Stimulated activated naive CD4-positive, alpha-beta T cell treated with Interleukin-2 at 50 U/mL for 16 hours (primary cell): ENCODE data around the gene ZSCAN5B.
"Not testable (repeated sequence)": the region's sequence is repeated elsewhere in the genome, so short reads cannot be mapped to it uniquely, and the experiment has no call there.

ENCODE experiments used
- DNase-seq: peaks from one replicate; lab custom pipeline; 2025; lab: John Stamatoyannopoulos, UW

Gene ZSCAN5B, protein sequence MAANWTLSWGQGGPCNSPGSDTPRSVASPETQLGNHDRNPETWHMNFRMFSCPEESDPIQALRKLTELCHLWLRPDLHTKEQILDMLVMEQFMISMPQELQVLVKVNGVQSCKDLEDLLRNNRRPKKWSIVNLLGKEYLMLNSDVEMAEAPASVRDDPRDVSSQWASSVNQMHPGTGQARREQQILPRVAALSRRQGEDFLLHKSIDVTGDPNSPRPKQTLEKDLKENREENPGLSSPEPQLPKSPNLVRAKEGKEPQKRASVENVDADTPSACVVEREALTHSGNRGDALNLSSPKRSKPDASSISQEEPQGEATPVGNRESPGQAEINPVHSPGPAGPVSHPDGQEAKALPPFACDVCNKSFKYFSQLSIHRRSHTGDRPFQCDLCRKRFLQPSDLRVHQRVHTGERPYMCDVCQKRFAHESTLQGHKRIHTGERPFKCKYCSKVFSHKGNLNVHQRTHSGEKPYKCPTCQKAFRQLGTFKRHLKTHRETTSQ

DNA sequence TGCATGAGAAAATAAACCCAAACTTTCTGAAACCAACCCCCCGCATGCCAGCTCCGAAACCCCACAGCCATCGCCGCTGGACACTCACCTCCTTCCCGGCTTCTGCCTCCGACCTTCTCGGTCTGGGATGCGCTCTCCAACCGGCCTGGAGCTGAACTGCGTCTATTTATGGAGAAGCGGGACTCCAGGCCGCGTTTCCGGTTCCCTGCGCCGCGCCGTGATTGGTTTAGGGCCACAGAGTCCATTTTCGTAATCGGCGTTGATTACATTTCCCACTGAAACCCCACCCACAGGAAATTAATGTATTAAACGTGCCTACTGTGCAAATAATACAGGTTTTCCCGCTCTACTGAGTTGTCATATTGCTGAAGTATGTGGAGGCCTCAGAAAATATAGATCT is at the start of gene ZSCAN5B:
Gene ZSCAN5B, minus strand, starts transcription at position 138 of the 400 bp plus-strand sequence. CDS start 4,731 bp downstream, outside the sequence.
- not testable (repeated sequence) for DNase-seq

DNA sequence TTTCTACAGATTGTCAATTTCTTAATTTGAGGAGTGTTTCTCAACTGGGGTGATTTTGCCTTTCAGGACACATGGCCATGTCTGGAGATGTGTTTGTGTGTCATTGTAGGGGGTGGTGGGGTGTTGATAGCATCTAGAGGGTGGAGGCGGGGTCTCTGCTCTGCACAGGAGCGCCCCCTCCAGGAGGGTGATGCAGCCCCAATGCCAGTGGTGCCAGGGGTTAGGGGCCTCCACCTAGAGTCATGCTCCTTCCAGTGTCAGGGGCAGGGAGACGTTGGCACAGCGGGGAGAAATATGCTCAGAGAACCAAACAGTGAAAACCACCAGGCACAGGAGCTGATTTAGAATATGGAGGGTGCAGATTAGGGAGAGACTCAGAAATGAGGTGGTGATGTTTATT is 48.2 kb upstream of the ZSCAN5B start:
- DNase-seq: not testable (repeated sequence)

GRCh38 chr19:56245121-56245740 is 47.6 kb upstream of the ZSCAN5B start:
- DNase-seq: no peak

- no peak for DNase-seq
These were observed 25.9 kb upstream of the ZSCAN5B start for GRCh38 chr19:56223481-56223880.

DNA sequence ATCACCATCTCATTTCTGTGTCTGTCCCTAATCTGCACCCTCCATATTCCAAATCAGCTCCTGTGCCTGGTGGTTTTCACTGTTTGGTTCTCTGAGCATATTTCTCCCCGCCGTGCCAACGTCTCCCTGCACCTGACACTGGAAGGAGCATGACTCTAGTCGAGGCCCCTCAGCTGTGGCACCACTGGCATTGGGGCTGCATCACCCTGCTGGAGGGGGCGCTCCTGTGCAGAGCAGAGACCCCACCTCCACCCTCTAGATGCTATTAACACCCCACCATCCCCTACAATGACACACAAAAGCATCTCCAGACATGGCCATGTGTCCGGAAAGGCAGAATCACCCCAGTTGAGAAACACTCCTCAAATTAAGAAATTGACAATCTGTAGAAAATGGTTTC is 25.3 kb upstream of the ZSCAN5B start:
- DNase-seq: no peak

GRCh38 chr19:56221851-56222250 is 24.3 kb upstream of the ZSCAN5B start:
- no peak for DNase-seq

- not testable (repeated sequence) for DNase-seq
These were observed 23.9 kb upstream of the ZSCAN5B start for GRCh38 chr19:56221442-56221841.

DNA sequence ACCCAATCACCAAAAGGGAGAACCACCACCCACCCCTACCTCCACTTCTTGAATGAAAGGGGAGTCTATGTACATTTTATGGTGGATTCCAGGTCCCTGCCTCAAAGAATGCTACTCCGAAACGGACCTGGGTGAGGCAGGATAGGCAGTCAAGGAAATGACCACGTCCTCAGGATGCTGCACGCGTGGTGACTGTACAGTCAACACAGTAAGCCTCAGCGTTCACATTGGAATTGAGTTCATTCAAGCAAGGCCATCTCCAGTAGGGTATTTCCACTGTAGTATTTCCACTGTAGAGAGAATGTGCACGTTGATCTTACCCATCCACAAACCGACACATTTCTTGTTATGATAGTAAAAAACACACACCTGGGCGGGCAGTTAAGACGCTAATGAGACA is 21.4 kb upstream of the ZSCAN5B start:
- DNase-seq: no peak

DNA sequence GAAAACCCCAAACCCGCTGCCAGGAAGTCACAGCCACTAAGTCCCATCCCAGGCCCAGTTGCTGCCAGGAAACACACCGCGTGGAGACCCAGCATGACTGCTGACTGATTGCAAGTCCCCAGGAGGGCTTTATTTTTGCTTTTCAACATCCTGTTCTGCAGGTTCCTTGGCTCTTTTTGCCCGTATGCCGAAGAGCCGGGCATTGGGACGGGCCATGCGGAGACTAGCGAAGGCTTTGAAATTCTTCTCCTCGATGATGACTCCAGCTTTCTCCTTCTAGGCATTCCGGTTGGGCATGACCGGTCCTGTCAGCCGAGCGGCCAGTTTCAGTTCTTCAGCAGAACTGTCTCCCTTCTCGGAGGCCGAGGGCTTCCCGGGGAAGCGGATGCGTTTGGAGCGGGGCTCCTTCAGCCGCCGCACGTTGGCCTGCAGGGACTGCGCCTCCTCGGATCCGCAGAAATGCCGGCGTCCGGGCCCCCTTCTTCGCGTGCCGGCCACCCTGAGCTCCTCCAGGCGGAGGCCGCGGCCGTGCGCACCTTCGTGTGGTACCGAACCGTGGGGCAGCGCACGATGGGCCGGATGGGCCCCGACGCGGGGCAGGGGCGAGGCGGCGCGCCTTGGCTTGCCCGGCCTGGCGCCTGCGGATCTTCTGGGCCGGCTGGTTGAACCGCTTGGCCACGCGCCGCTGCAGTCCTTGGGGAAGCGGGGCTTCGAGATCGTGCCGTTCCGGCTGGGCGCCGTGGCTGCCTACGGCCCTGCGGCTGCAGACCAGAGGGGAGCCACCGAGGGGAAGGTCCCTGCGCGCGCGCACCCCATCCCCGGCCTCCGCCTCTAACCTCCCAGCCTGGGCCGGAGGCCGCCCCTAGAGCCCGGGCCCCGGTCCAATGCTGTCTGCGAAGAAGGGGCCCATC is 19.7 kb upstream of the ZSCAN5B start:
- no peak for DNase-seq

GRCh38 chr19:56211718-56212117 is 14.1 kb upstream of the ZSCAN5B start:
- no peak for DNase-seq

DNA sequence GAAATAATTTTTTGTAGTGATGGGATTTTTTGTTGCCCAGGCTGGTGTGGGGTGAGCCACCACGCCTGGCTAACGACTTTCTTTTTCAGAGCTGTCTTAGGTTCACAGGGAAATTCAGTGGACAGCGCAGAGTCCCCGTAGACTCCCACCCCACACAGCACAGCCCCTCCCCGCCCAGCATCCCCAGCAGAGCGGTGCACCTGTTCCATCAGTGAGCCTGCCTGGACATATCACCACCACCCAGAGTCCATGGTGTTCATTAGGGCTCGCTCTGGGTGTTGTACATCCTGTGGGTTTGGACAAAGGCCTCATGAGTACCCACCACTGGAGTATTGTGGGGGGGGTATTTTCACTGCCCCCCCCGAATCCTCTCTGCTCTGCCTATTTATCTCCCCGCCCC is 12.5 kb upstream of the ZSCAN5B start:
- DNase-seq: not testable (repeated sequence)

GRCh38 chr19:56209091-56209490 is 11.5 kb upstream of the ZSCAN5B start:
- DNase-seq: no peak

GRCh38 chr19:56207581-56207980 is 10.0 kb upstream of the ZSCAN5B start:
- not testable (repeated sequence) for DNase-seq

GRCh38 chr19:56201973-56202372 is 4.4 kb upstream of the ZSCAN5B start, which contains the start of gene ZSCAN5C:
Gene ZSCAN5C, plus strand, starts transcription at chr19:56202273. Its CDS starts 3,641 bp downstream, at chr19:56205914.
- DNase-seq: no peak

GRCh38 chr19:56199687-56200086 is 2.1 kb upstream of the ZSCAN5B start:
- no peak for DNase-seq

GRCh38 chr19:56193981-56194640 is 3.5 kb downstream of the ZSCAN5B start:
- no peak for DNase-seq

DNA sequence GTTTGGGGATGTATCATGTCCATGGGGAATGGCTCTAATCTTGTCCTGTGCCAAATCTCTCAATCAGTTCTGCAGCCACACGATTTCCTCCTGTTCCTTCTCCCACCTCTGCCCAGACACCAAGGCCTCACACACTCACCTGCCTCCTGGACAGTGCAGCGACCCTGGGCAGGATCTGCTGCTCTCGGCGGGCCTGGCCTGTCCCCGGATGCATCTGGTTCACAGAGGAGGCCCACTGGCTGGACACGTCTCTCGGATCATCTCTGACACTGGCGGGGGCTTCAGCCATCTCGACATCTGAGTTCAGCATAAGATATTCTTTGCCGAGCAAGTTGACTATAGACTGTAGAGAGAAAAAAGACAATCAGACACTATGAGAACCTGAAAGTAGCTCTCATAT is 5.9 kb downstream of the ZSCAN5B start:
- no peak for DNase-seq

GRCh38 chr19:56191115-56191514 is 6.5 kb downstream of the ZSCAN5B start:
- DNase-seq: no peak

DNA sequence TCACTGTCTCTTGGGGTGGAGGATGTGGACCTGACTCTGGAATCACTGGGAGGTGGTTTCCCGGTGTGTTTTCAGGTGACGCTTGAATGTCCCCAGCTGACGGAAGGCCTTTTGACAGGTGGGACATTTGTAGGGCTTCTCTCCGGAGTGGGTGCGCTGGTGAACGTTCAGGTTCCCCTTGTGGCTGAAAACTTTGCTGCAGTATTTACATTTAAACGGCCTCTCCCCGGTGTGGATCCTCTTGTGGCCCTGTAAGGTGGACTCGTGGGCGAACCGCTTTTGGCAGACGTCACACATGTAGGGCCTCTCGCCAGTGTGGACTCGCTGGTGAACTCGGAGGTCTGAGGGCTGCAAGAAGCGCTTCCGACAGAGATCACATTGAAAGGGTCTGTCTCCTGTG is 7.8 kb downstream of the ZSCAN5B start:
- no peak for DNase-seq

DNA sequence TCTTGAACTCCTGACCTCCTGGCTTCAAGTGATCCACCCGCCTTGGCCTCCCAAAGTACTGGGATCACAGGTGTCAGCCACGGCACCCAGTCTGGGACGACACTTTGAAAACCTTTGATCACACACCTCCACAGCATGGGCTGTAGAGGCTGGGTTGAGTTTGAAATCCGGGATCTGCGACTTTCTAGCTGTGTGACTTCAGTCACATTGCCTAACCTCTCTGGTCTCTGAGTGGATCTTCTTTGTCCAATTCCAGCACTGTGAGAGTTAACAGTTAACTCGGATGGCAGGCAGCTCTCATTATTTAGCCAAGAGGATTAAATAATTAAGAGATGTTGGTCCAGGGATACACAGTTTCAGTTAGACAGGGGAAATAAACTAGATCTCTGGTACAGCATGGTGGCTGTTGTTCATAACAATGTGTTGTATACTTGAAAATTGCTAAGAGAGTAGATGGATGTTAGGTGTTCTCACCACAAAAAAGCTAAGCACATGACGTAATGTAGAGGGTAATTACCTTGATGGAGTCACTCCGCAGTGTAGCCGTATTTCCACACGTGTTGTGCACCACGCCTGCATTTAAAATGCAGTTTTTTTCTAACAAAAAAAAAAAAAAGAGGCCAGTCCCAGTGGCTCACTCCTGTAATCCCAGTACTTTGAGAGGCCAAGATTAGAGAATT is 19.9 kb downstream of the ZSCAN5B start:
- no peak for DNase-seq

GRCh38 chr19:56176881-56177280 is 20.7 kb downstream of the ZSCAN5B start:
- DNase-seq: no peak
